HG03457 (cell line): ENCODE measurements around the gene FKBP3.
"Not testable (repeated sequence)": the region's sequence is repeated elsewhere in the genome, so short reads cannot be mapped to it uniquely, and the experiment has no call there.

Source experiments
- ATAC-seq: cut with Tn5 transposase; IDR thresholded peaks from one replicate; pipeline ENCODE4 v1.9.1; 2021; ENCODE audit warnings: moderate number of reproducible peaks; ENCODE audit not compliant: unreplicated experiment

Gene FKBP3

GRCh38 chr14:45114327-45114726, 20.0 kb downstream of the FKBP3 start:
- no peak for ATAC-seq

GRCh38 chr14:45112896-45113781, 21.1 kb downstream of the FKBP3 start:
- ATAC-seq: no peak

- no peak for ATAC-seq
Observed at GRCh38 chr14:45104561-45104960, 29.7 kb downstream of the FKBP3 start.

- no peak for ATAC-seq
Observed at GRCh38 chr14:45103806-45104205, 30.5 kb downstream of the FKBP3 start.

GRCh38 chr14:45096218-45096617, 38.1 kb downstream of the FKBP3 start:
- no peak for ATAC-seq

- ATAC-seq: no peak
Observed at GRCh38 chr14:45095143-45095542, 39.1 kb downstream of the FKBP3 start.

GRCh38 chr14:45094275-45094674, 40.0 kb downstream of the FKBP3 start:
- ATAC-seq: no peak

GRCh38 chr14:45091710-45092109, 42.6 kb downstream of the FKBP3 start:
- ATAC-seq: no peak

- ATAC-seq: peak; percentile 66
Observed at GRCh38 chr14:45089813-45090212, 44.5 kb downstream of the FKBP3 start.

GRCh38 chr14:45084946-45085346, 49.3 kb downstream of the FKBP3 start:
- no peak for ATAC-seq

- peak; percentile 95 for ATAC-seq
Observed at GRCh38 chr14:45083976-45084722, 50.1 kb downstream of the FKBP3 start, which contains the start of gene PRPF39. Gene PRPF39, plus strand, starts transcription at chr14:45084116. Its CDS starts 11,124 bp downstream, at chr14:45095240.

GRCh38 chr14:45083617-45083975, 50.7 kb downstream of the FKBP3 start:
- no peak for ATAC-seq

- ATAC-seq: no peak
Observed at GRCh38 chr14:45082420-45082819, 51.9 kb downstream of the FKBP3 start.

GRCh38 chr14:45081096-45081495, 53.2 kb downstream of the FKBP3 start:
- ATAC-seq: not testable (repeated sequence)

GRCh38 chr14:45080416-45080968, 53.8 kb downstream of the FKBP3 start:
- not testable (repeated sequence) for ATAC-seq

- ATAC-seq: no peak
Observed at GRCh38 chr14:45078323-45078722, 56.0 kb downstream of the FKBP3 start.

GRCh38 chr14:45073231-45073879, 60.9 kb downstream of the FKBP3 start:
- no peak for ATAC-seq

- no peak for ATAC-seq
Observed at GRCh38 chr14:45072126-45072525, 62.2 kb downstream of the FKBP3 start.

GRCh38 chr14:45070215-45070614, 64.1 kb downstream of the FKBP3 start:
- no peak for ATAC-seq

GRCh38 chr14:45068396-45068795, 65.9 kb downstream of the FKBP3 start:
- ATAC-seq: no peak

- no peak for ATAC-seq
Observed at GRCh38 chr14:45066667-45067066, 67.6 kb downstream of the FKBP3 start.
